ENCODE data around the gene PAPPA.

The PAPPA gene

DNA sequence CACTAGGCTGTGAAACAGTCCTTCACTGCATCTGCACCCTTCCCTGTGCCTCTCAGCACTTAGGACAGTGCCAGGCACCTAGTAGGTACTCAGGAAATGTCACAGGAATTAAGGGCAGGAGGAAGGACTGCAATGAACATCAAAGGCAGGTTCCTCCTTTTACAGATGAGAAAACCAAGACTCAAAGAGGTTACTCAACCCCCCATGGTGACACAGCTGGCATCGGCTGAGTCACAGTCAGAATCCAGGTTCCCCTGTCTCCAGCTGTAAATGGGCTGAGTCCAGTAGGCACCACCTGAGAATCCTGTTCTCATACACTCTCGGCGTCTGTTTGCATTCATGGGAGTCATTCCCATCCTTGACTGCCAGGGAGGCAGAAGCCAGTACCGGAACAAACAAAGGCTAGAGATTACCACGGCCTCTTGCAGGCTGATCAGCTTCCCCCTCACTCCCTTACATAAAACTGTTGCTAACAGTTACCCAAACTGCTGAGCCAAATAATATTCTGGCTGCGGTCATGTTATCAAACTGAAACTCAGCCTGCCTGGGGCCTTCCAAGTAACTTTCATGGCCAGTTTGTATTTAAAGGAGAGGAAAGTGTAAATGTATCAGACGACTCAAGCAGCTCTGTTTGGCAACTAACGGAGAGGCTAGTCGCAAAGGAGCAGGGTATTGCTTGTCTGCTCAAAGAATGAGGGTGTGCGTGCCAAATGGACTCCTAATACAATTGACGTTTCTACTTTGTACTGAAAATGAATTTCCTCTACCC, 201.7 kb downstream of the PAPPA start:
- no peak for DNase-seq

DNA sequence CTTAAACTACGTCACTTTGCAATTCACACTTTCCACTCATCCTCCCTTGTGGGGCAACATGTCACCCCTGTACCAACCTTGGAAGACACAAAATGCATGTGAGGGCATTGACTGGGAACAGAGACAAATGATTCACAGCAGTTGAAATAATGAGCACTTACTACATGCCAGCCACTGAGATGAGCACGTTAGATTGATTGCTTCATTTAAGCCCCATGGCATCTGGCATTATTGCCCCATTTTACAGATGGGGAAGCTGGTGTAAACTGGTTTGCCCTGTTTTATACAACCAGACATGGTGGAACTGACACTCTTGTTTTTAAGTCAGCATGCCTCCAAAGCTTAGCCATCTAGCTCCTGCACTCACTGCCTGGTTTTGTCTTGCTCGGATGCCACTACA, 204.7 kb downstream of the PAPPA start:
- DNase-seq: no peak

DNA sequence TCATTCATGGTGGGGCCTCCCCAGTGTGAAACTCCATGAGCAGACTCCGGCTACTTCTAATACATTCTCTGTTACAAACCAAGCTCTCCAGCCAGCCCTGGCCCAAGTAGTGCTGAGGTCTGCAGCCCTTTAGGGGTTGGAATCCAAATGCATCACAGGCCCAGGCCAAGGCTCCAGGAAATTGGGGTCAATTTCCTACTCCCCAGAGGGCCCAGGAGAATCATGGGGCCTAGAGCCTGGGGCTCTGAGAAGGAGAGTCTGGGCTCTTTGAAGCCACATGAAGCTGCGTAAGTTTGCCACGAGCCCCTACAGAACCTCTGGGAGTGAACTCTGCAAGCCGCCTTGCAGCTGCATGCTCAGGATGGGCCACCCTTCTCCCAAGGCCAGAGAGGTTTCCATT, 206.4 kb downstream of the PAPPA start:
- DNase-seq: no peak

DNA sequence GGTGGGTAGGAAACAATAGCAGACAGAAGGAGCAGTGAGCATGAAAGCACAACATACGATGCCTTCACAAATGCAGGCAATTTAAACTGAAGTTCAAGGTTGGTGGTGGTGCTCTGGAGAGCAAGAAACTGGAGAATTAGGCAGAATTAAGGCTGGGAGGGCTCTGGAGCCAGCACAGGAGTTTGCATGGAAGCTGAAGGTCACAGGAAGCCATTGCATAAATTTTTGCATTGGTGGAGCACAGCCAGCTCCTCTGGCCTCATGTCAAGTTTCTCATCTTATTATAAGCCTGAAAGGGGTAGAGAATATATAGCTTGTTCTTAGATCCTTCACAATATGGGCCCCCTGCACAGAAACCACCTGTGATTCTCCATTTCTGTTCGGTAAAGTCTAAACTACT, 207.4 kb downstream of the PAPPA start:
- no peak for DNase-seq

DNA sequence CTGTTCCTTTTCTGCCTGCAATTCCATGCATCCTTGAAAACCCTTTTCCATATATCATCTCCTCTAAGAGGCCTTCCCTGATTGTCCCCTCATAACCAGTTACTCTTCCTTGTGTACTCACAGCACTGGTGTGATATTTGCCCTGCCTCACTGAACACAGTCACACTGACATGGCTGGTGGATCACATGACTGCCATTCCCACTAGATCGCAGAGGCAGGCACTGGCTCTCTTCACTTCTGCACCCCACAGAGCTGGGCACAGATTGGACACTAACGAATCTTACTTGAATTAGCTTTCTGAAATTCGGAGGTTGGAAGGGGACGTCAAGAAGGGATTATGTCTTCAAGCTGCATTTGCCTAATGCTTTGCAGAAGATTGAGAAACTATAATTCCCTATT, 208.0 kb downstream of the PAPPA start:
- no peak for DNase-seq

DNA sequence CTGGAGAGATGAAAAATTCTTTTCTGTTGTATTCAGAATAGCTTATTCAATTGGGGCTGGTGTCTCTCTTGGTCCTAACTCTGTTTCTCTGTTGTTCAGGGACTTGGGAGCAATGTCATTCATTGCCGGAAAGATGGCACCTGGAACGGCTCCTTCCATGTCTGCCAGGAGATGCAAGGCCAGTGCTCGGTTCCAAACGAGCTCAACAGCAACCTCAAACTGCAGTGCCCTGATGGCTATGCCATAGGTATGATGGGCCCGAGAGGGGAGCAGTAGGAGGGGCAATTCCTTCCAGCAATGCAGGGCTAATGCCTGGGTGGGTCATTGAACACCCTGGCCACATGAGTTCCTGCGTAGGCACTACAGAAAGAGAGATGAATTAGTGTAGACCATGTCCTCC, 208.9 kb downstream of the PAPPA start:
- DNase-seq: no peak

DNA sequence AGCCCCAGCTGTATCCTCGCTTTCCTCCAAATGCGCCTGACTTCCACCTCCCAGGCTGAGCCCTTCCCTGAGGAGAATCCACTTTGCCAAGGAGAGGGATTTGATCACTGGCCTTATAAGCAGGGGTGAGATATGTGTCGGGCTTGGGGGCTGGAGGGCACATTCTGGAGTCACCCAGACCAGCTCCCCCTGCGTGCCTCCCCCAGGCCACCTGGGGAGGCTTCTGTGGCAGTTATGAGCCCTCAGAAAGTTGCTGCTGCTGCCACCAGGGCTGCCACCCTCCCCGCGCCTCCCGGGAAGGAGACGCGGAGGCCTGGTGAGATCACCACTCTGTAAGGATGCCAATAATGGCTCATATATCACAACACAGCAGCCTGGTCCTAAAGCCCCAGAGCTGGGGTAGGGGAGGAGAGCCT, 211.5 kb downstream of the PAPPA start:
- no peak for DNase-seq

DNA sequence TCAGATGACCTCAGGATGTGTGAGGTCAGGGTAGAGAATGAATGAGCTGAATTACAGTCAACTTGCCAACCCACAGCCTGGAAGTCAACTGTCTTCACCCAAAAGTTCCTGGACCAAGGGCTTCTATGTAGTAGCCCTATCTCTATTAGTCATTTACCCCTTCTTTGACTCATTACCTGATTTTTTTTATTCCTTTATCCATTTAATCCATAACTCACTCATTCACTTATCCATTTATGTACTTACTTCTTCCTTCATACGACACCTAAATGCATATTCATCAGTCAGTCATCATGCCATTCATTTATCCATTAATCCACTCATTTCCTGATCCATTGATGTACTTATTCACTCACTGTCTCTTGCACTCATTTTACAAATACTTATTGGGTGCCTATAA, 212.7 kb downstream of the PAPPA start:
- no peak for DNase-seq

DNA sequence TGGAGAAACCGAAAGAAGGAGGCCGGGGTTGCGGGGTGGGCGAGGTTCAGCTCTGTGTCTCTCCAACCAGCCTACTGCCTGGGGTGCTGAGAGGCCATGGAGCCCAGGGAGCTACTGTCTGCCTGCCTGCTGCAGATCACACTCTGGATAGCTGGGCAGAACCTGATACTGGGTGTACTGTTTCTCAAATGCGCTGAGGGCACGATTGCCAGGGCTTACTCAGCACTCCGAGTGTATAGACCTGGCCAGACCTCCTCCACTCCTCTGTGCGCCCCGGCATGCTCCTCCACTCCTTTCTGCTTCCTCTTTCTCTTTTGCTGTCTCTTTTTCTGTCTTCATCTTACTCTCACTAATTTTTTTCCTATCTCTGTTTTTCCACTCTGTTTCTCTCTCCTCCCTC, 215.1 kb downstream of the PAPPA start:
- DNase-seq: no peak

DNA sequence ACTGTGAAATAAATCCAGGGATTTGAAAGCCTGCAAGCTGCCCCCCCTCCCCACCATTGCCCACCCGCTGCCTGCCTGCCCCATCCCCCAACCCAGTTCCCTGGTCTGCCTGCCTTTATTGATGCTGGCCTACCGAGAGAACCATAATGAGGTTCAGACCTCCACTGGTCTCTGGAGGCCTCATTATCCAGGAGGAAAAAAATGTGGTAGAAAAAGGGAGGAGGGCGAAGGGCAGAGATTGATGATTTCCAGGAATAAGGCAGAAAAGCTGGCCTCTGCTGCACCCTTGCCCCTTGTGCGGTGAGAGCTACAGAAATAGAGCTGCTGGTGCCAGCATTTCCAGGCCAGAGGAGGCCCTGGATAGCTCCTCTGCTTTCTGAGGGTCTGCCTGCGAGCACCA, 216.1 kb downstream of the PAPPA start:
- no peak for DNase-seq

DNA sequence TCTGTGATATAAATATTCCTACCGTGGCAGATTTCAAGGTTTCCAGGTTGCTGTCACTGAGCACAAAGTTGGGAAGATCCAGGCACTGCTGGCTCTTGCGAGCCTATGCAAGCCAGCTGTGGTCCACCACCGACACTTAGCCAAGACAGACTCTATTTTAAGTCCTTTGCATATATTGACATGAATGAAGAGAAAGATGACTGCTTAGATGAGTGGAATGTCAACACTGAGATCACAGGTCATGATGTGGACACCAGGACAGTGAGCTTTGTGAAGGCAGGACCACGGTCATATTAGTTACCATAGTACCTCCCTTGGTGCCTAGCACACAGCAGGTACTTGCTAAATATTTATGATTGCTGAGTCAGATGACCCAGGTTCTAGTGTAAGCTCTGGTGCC, 217.0 kb downstream of the PAPPA start:
- no peak for DNase-seq

DNA sequence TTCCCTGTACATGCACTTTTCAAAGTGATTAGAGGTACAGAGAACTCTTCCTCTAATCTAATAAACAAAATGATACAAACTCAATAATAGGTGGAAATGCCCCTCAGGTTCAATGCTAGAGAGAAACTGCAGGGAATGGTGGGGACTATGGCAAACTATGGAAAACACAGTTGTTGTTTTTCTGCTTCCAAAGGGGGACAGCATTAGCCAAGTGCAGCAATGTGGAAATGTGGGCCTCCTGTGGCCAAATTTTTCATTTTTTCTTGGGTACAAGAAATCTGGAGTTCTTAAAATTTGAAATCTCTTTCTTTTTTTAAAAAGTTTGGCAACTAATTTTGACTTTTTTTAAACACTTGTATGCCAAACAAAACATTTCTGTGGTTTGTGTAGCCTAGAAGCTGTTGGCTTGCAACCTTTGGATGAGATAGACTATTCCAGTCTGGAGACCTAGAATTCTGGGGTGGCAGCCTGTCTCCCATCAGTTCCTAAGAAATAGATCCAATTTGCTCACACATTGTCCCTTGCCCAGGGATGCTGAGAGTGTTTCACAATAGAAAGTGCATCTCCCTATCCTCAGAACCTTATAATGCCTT, 218.6 kb downstream of the PAPPA start:
- DNase-seq: no peak

DNA sequence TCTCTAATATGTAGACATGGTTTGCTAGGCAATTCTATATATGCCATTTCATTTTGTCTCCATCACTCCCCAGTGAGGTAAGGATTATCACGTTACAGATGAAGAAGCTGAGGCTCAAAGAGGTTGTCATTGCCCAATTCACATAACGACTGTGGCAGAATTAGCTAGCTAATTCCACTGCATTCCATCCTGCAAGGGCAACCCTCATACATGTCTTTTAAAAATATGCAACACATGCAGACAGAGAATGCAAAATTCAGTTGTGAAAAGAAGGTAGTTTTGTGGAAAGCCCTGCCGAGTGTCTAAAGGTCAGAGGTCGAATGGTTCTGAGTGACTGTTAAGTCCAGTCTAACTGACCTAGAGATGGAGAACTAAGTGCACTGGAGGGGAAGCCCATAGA, 219.2 kb downstream of the PAPPA start:
- DNase-seq: no peak

DNA sequence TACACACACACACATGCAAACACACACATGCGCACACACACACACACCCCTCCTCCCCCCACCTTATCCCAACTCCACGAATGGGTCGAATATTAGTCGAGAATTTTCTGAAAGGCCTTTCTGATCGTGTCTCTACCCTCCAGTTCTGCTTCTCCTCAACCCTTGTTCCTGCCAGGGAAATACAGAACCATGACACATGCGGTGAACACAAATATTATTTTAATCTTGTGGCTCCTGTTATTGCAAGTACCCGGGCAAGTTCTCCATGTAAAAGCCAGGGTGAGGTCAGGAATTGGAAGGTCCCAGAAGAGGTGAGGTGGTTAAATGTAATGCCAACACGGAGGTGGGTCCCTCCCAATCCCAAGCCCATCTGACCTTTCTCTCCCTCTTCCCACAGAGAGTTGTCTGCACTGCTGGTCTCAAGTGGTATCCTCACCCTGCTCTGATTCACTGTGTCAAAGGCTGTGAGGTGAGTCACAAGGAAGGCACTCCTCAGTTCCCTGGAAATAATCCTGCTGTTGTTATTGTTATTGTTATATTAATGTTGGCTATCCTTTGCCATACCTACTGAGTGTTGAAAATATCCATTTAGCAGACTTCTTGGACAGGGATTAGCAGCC, 223.7 kb downstream of the PAPPA start:
- no peak for DNase-seq

DNA sequence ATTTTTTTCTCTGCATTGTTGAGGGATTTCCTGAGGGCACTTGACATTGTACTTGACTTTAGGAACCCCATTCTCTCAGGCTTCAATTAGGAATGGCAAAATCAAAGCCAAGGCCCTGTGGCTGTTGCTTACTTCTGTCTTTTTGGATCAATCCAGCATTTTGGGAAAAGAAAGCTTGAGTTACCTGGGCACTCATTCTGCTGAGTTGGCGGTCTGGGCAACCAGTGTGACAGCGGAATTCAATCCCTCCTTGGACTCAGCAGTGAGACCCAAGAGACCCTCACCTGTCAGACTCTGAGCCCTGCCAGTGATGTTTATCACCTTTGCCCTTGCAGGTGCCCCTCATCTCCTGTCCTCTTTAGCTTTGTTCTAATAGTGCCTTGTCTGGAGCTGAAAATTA, 225.3 kb downstream of the PAPPA start:
- DNase-seq: no peak

DNA sequence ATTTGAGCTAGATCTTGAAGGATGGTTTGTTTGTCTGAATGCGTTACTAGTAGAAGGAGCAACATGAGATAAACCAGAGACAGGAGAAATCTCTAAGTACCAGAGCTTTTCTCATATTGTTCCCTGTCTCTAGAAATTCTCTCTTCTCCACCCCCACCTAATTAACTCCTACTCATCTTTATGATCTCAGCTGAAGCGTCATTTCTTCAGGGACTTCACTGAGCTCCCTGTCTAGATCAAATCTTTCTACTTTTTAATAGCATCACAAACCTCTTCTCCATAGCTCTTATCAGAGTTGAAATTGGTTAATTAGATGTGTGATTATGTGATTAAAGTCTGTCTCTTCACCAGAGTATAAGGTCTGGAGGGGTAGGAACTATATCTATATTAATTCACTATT, 226.2 kb downstream of the PAPPA start:
- DNase-seq: no peak

DNA sequence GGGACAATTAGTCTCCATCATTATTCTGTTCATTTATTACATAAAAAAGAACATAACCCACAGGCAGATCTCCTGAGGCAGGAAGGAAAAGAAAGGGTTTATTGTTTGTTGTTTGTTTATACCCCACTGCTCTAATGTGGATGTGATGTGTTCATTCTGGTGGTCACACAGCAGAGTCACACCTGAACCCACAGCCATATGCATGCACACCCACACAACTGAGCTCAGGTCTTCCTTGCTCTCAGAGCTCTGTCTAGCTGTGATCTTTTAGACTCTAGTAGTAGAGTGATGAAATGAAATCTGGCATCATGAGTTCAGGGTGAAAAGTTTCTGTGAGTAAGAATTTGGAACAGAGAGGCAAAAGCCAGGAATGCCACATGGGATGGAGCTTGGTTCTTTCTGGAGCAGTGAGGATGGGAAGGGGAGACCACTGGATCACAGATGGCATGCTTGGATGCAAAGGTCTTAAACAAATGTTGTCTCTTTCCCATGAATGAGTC, 227.0 kb downstream of the PAPPA start:
- DNase-seq: no peak

DNA sequence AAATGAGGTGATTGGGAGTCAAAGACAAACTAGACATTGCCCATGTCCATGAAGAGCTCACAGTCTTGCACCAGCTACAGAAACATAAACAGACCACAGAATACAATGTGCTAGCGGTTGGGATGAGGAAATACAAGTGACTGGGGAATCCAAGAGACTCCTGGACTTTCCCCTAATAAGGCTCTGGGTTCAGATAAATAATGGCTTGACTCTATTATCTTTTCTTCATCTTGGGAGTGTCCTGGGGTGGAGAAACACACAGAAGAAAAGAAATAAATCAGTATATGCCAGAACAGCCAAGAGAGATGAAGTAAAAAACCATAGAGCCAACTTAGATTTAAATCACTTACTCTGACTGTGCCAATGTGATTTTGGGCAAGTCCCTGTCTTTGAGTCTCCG, 227.8 kb downstream of the PAPPA start:
- no peak for DNase-seq

DNA sequence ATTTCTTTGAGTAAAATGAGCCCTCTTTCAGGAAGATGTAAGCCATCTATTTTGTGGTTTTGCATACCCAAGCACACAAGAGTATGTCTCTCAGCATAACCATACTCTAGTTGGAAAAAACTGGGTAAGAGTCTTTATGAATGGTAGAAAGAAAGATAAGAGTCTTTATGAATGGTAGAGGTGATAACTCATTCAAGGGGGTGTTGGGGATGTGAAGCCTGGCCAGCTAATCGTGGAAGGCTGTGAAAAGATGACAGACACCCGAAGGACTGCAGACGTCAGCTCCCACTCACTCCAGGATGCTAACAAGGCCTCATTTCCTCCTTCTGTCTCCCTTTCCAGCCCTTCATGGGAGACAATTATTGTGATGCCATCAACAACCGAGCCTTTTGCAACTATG, 228.5 kb downstream of the PAPPA start:
- no peak for DNase-seq

DNA sequence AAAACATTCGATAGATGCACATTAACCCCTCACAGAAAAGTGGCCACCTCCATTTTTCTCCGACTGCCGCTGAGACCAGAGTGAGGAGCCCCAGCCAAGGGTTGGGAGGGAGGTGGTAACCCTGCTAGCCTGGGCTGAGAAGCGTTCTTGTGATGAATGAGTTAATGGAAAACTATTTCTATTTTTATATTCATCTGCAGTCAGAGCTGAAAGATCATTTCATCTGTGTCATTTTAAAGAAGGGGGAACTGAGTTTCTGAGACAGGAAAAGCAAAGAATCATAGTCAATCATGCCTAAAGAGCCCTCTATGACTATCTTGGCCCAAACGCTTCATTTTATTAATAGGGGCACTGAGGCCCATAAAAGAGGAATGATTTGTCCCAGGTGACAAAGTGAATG, 229.5 kb downstream of the PAPPA start:
- no peak for DNase-seq

DNA sequence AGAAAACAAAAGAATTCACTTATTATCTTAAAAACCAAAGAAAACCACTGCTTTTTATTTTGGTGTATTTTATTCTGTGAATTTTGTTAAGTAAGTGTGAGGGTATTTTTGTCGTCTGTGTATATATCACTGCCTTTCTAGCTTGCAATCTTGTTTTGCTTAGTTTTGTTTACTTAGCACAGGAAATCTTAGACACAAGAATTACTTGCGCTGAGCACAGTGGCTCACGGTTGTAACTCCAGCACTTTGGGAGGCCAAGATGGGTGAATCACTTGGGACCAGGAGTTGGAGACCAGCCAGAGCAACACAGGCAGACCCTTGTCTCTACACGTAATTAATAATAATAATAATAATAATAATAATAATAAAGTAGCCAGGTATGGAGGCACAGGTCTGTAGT, 230.3 kb downstream of the PAPPA start:
- no peak for DNase-seq

DNA sequence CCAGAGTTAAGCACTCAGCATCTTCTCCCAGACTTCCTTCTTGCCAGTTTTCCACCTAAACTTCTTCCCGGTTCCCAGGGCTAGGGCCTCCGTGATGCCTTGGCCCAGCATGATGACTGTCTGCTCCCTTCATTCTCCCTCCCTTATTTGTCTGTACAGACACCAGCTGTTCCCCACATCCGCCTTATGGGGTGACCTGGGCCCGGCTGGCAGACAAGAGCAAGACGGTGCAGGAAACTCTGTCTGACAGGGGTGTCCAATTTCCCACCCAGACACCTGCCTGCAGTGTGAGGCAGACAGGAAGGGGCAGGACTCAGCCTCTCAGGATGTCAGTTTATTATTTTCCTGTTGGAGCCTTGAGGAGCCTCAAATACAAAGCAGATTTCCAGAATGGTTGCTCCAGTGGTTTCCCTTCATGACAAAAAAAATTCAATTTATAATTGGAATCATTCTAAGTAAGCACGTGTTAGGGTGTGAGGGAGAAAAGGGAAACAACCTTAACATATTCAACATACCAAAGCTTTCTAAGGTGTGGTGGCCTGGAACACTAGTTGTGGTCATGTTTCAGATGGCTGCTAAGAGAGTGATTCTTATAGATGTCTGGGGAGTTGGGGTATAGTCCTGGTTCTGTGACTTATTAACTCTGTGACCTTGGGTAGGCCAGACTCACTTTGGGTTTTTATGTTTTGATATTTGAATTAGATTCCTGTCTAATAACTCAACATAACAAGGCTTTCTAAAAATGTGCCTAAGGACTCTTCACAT, 234.5 kb downstream of the PAPPA start:
- DNase-seq: no peak

DNA sequence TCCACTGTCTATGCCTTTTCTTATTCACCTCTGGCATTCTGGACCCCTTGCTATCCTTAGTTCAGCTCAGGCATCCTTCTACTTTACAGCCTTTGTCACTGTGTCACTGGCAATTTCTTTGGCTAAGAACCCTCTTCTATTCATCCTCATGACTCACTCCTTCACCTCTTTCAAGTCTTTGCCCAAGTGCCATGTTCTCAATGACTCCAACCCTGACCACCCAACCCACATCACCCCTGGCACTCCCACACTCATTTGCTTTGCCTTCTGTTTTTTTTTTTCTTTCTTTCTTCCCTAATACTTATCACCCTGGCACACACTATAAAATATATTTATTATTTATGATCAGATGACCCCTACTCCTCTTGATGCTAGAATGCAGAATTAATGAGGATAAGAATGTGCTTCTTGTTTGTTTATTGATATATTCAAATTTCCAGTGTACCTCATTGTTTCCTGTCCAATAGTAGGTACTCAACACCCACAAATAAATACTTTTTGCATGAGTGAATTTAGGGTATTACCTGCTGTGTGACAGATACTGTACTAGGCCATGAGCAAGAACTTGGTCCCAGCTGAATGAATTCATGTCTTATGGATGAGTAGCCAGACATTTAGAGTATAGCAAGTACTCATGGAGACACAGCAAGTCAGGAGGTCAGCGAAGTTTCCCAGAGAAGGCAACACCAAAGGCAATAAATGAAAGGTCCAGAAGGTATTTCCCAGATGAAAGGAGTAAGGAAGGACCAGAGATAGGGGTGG, 236.1 kb downstream of the PAPPA start:
- DNase-seq: no peak
